ENCODE results near the gene TRIM4.

DNA sequence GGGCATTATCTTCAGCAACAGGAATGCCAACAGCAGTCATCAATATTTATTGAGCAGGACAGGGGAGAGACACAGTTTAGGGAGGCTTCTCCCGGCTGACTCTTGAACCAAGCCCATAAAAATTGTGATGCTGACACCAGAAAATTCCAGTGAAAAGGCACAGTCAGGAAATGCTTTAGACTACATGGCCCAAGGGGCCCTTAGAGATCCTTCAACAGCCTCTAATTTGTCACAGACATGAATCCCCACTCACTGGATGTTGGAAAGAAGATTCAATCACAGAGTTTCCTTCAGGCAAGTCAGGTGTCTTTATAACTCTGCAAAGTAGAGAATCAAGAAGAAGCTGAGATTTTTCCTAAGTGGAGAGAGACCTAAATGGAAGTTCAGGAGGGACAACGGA lies 8.9 kb upstream of the TRIM4 start:
- TF ChIP-seq POLR2A (IDR thresholded peaks at IDR 0.05) (no peak), POLR2AphosphoS5 (IDR thresholded peaks at IDR 0.05) (no peak)
- TF ChIP-seq, protein P1, sequence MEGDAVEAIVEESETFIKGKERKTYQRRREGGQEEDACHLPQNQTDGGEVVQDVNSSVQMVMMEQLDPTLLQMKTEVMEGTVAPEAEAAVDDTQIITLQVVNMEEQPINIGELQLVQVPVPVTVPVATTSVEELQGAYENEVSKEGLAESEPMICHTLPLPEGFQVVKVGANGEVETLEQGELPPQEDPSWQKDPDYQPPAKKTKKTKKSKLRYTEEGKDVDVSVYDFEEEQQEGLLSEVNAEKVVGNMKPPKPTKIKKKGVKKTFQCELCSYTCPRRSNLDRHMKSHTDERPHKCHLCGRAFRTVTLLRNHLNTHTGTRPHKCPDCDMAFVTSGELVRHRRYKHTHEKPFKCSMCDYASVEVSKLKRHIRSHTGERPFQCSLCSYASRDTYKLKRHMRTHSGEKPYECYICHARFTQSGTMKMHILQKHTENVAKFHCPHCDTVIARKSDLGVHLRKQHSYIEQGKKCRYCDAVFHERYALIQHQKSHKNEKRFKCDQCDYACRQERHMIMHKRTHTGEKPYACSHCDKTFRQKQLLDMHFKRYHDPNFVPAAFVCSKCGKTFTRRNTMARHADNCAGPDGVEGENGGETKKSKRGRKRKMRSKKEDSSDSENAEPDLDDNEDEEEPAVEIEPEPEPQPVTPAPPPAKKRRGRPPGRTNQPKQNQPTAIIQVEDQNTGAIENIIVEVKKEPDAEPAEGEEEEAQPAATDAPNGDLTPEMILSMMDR (IDR thresholded peaks at IDR 0.05), result no peak

All from prostate gland (tissue), 2 donors.